AG10803 (cell line): ENCODE data around the gene PREPL.

ENCODE experiments used
- DNase-seq: peaks from one replicate; pipeline ENCODE4 v3.0.0; 2010; ENCODE audit warnings: low read depth
- H3K4me3 ChIP-seq: 2 replicates; pipeline ENCODE4 v1.5.1; 2011; ENCODE audit warnings: mild to moderate bottlenecking, low read length, control low read depth
- CTCF ChIP-seq: conservative IDR thresholded peaks from 2 replicates; pipeline ENCODE4 v1.5.1; 2011; ENCODE audit warnings: mild to moderate bottlenecking, low read length, control low read depth, inconsistent platforms

The PREPL gene

GRCh38 chr2:44273076-44273475 lies 88.2 kb downstream of the PREPL start:
- no peak for DNase-seq
- no peak for TF ChIP-seq CTCF
- no peak overlapping the region for H3K4me3 ChIP-seq

GRCh38 chr2:44271296-44271695 lies 90.0 kb downstream of the PREPL start:
- H3K4me3 ChIP-seq: no peak overlapping the region
- no peak for DNase-seq
- no peak for TF ChIP-seq CTCF

GRCh38 chr2:44269831-44270230 lies 91.5 kb downstream of the PREPL start:
- H3K4me3 ChIP-seq: no peak overlapping the region
- no peak for TF ChIP-seq CTCF
- no peak for DNase-seq

GRCh38 chr2:44267796-44268648 lies 93.3 kb downstream of the PREPL start:
- TF ChIP-seq CTCF: no peak
- DNase-seq: peak; percentile 77
- no peak overlapping the region for H3K4me3 ChIP-seq
